ENCODE measurements around the gene MCCC2. TPM values are rescaled to one million over a fixed set of nuclear protein-coding genes. Genes with fewer than 3 reads are reported as not detected.

The MCCC2 gene
- total RNA-seq, 2 experiments from 2014 or later = 34.7 to 61.2 TPM

GRCh38 chr5:71651579-71651978 is 64.4 kb downstream of the MCCC2 start:
- no peaks in the 10 kb centered on the region for H3K79me2 ChIP-seq (ENCODE audit: insufficient read depth, low read depth, low read length)
- CTCF ChIA-PET (ENCODE audit: unreplicated experiment) = no interaction called here
- intact Hi-C loops (cut with micrococcal nuclease; ENCODE audit: unreplicated experiment) = no loop called here
- no peaks in the 10 kb centered on the region for H3K9me3 ChIP-seq (ENCODE audit: low read length)
- peaks cover 53% of the 10 kb centered on the region for H3K36me3 ChIP-seq (ENCODE audit: insufficient read depth, low read length)
- no peak overlapping the region for H3K4me3 ChIP-seq (ENCODE audit: low read depth, low read length, poor library complexity, severe bottlenecking)
- TF ChIP-seq CTCF (conservative IDR thresholded peaks at IDR 0.05; ENCODE audit: low read length) (no peak), EZH2phosphoT487 (IDR thresholded peaks at IDR 0.05; ENCODE audit: borderline replicate concordance, low read depth, low read length) (no peak)
- no TSS peak for BruUV-seq (replicated peaks)
- no peak overlapping the region for H3K27ac ChIP-seq (ENCODE audit: low read depth, low read length, poor library complexity, severe bottlenecking)
- H3K9me2 ChIP-seq (ENCODE audit: insufficient read depth, low read length) = no peaks in the 10 kb centered on the region
- H3K4me2 ChIP-seq (ENCODE audit: low read length) = no peak overlapping the region
- no peaks in the 10 kb centered on the region for H3K4me1 ChIP-seq (ENCODE audit: insufficient read depth, low read length, poor library complexity, severe bottlenecking)
- H2AFZ ChIP-seq (ENCODE audit: low read length) = no peak overlapping the region
- no peaks in the 10 kb centered on the region for H4K20me1 ChIP-seq (ENCODE audit: insufficient read depth, low read length)
- DNase-seq (ENCODE audit: low spot score) = no peak
- POLR2A ChIA-PET = no interaction called here

- no peaks in the 10 kb centered on the region for H4K20me1 ChIP-seq (ENCODE audit: insufficient read depth, low read length)
- H2AFZ ChIP-seq (ENCODE audit: low read length) = no peak overlapping the region
- H3K4me1 ChIP-seq (ENCODE audit: insufficient read depth, low read length, poor library complexity, severe bottlenecking) = no peaks in the 10 kb centered on the region
- H3K4me2 ChIP-seq (ENCODE audit: low read length) = no peak overlapping the region
- no peaks in the 10 kb centered on the region for H3K9me3 ChIP-seq (ENCODE audit: low read length)
- intact Hi-C loops (cut with micrococcal nuclease; ENCODE audit: unreplicated experiment) = no loop called here
- TF ChIP-seq CTCF (conservative IDR thresholded peaks at IDR 0.05; ENCODE audit: low read length) (no peak), EZH2phosphoT487 (IDR thresholded peaks at IDR 0.05; ENCODE audit: borderline replicate concordance, low read depth, low read length) (no peak)
- no TSS peak for BruUV-seq (replicated peaks)
- no peak overlapping the region for H3K4me3 ChIP-seq (ENCODE audit: low read depth, low read length, poor library complexity, severe bottlenecking)
- ChIA-PET POLR2A (no interaction called here), CTCF (ENCODE audit: unreplicated experiment) (no interaction called here)
- peaks cover 61% of the 10 kb centered on the region for H3K36me3 ChIP-seq (ENCODE audit: insufficient read depth, low read length)
- no peaks in the 10 kb centered on the region for H3K79me2 ChIP-seq (ENCODE audit: insufficient read depth, low read depth, low read length)
- H3K9me2 ChIP-seq (ENCODE audit: insufficient read depth, low read length) = no peaks in the 10 kb centered on the region
- DNase-seq (ENCODE audit: low spot score) = no peak
- H3K27ac ChIP-seq (ENCODE audit: low read depth, low read length, poor library complexity, severe bottlenecking) = no peak overlapping the region
Observed at GRCh38 chr5:71652349-71652748, 65.2 kb downstream of the MCCC2 start.

GRCh38 chr5:71652803-71653543 is 65.8 kb downstream of the MCCC2 start:
- peaks cover 67% of the 10 kb centered on the region for H3K36me3 ChIP-seq (ENCODE audit: insufficient read depth, low read length)
- CTCF ChIA-PET (ENCODE audit: unreplicated experiment) = no interaction called here
- no TSS peak for BruUV-seq (replicated peaks)

More at GRCh38 chr5:71652803-71653543, 65.8 kb downstream of the MCCC2 start:
- no peaks in the 10 kb centered on the region for H3K79me2 ChIP-seq (ENCODE audit: insufficient read depth, low read depth, low read length)
- no peaks in the 10 kb centered on the region for H3K4me1 ChIP-seq (ENCODE audit: insufficient read depth, low read length, poor library complexity, severe bottlenecking)
- H3K9me3 ChIP-seq (ENCODE audit: low read length) = no peaks in the 10 kb centered on the region
- no peaks in the 10 kb centered on the region for H4K20me1 ChIP-seq (ENCODE audit: insufficient read depth, low read length)
- DNase-seq (ENCODE audit: low spot score) = no peak
- H3K27ac ChIP-seq (ENCODE audit: low read depth, low read length, poor library complexity, severe bottlenecking) = no peak overlapping the region
- no peak overlapping the region for H3K4me2 ChIP-seq (ENCODE audit: low read length)
- TF ChIP-seq EZH2phosphoT487 (IDR thresholded peaks at IDR 0.05; ENCODE audit: borderline replicate concordance, low read depth, low read length) (no peak), CTCF (conservative IDR thresholded peaks at IDR 0.05; ENCODE audit: low read length) (no peak)
- no peaks in the 10 kb centered on the region for H3K9me2 ChIP-seq (ENCODE audit: insufficient read depth, low read length)
- no peak overlapping the region for H2AFZ ChIP-seq (ENCODE audit: low read length)
- POLR2A ChIA-PET = interaction anchor here (0.5 kb wide), 1 partner anchor 646 kb away, joined by 3 read pairs; no protein-coding TSS in a partner anchor
- intact Hi-C loops (cut with micrococcal nuclease; ENCODE audit: unreplicated experiment) = no loop called here
- H3K4me3 ChIP-seq (ENCODE audit: low read depth, low read length, poor library complexity, severe bottlenecking) = no peak overlapping the region
